Measurements from ENCODE around the gene ADH1A.

- TF ChIP-seq, protein P1, sequence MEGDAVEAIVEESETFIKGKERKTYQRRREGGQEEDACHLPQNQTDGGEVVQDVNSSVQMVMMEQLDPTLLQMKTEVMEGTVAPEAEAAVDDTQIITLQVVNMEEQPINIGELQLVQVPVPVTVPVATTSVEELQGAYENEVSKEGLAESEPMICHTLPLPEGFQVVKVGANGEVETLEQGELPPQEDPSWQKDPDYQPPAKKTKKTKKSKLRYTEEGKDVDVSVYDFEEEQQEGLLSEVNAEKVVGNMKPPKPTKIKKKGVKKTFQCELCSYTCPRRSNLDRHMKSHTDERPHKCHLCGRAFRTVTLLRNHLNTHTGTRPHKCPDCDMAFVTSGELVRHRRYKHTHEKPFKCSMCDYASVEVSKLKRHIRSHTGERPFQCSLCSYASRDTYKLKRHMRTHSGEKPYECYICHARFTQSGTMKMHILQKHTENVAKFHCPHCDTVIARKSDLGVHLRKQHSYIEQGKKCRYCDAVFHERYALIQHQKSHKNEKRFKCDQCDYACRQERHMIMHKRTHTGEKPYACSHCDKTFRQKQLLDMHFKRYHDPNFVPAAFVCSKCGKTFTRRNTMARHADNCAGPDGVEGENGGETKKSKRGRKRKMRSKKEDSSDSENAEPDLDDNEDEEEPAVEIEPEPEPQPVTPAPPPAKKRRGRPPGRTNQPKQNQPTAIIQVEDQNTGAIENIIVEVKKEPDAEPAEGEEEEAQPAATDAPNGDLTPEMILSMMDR (IDR thresholded peaks at IDR 0.05): no peak
- no peak for TF ChIP-seq POLR2A (IDR thresholded peaks at IDR 0.05)
Measured at GRCh38 chr4:99275885-99276284, 14.9 kb downstream of the ADH1A start.
